ENCODE measurements around the gene PPP6C.
"Not testable (repeated sequence)": the region's sequence is repeated elsewhere in the genome, so short reads cannot be mapped to it uniquely, and the experiment has no call there.

PPP6C gene

GRCh38 chr9:125227761-125228160, 38.2 kb upstream of the PPP6C start:
- no peak for TF ChIP-seq CTCF (IDR thresholded peaks at IDR 0.05; ENCODE audit: borderline replicate concordance, insufficient read depth, low read depth, low read length)

GRCh38 chr9:125224858-125225257, 35.3 kb upstream of the PPP6C start:
- H3K4me3 ChIP-seq (ENCODE audit: low read depth, low read length), result not testable (repeated sequence)

More at GRCh38 chr9:125227761-125228160, 38.2 kb upstream of the PPP6C start:
- no peak overlapping the region for H3K4me3 ChIP-seq (ENCODE audit: low read depth, low read length)

GRCh38 chr9:125218621-125219020, 29.0 kb upstream of the PPP6C start:
- no peak for TF ChIP-seq CTCF (IDR thresholded peaks at IDR 0.05; ENCODE audit: borderline replicate concordance, insufficient read depth, low read depth, low read length)
- no peak overlapping the region for H3K4me3 ChIP-seq (ENCODE audit: low read depth, low read length)

GRCh38 chr9:125214186-125214585, 24.6 kb upstream of the PPP6C start:
- no peak overlapping the region for H3K4me3 ChIP-seq (ENCODE audit: low read depth, low read length)
- no peak for TF ChIP-seq CTCF (IDR thresholded peaks at IDR 0.05; ENCODE audit: borderline replicate concordance, insufficient read depth, low read depth, low read length)

GRCh38 chr9:125204477-125204876, 14.9 kb upstream of the PPP6C start:
- H3K4me3 ChIP-seq (ENCODE audit: low read depth, low read length), result no peak overlapping the region
- no peak for TF ChIP-seq CTCF (IDR thresholded peaks at IDR 0.05; ENCODE audit: borderline replicate concordance, insufficient read depth, low read depth, low read length)

GRCh38 chr9:125202846-125203618, 13.4 kb upstream of the PPP6C start:
- H3K4me3 ChIP-seq (ENCODE audit: low read depth, low read length), result no peak overlapping the region
- no peak for TF ChIP-seq CTCF (IDR thresholded peaks at IDR 0.05; ENCODE audit: borderline replicate concordance, insufficient read depth, low read depth, low read length)

GRCh38 chr9:125200216-125201047, 10.8 kb upstream of the PPP6C start, which contains the start of gene RABEPK:
RABEPK (plus strand) TSS chr9:125200542; CDS start chr9:125203014, 2,472 bp downstream.
- peak within 1 kb of the TSS; percentile 91 for H3K4me3 ChIP-seq (ENCODE audit: low read depth, low read length)
- no peak for TF ChIP-seq CTCF (IDR thresholded peaks at IDR 0.05; ENCODE audit: borderline replicate concordance, insufficient read depth, low read depth, low read length)

- not testable (repeated sequence) for H3K4me3 ChIP-seq (ENCODE audit: low read depth, low read length)
Observed at GRCh38 chr9:125195591-125195990, 6.0 kb upstream of the PPP6C start.

GRCh38 chr9:125194466-125194865, 4.9 kb upstream of the PPP6C start:
- not testable (repeated sequence) for H3K4me3 ChIP-seq (ENCODE audit: low read depth, low read length)
